GM12878 (cell line): ENCODE measurements around the gene CCDC102B. TPM values are rescaled to one million over a fixed set of nuclear protein-coding genes. Genes with fewer than 3 reads are reported as not detected.

Source experiments
- ATAC-seq: fragments of 200-7000 bp; cut with Tn5 transposase; 3 replicates; pipeline ENCODE4 v1.9.1; 2020; ENCODE audit warnings: mild to moderate bottlenecking, moderate library complexity
- BruUV-seq: library from RNA; stranded (reverse); fragments of 400-500 nt; replicated peaks from 2 replicates; lab custom pipeline; 2021; lab: Mats Ljungman, UMichigan
- CTCF ChIA-PET: fragments of 300-600 bp; sonication (Branson Sonifier 250); formaldehyde crosslinking; extraction: SDS; loops from one replicate; lab custom pipeline; 2021; ENCODE audit warnings: inconsistent platforms; lab: Yijun Ruan, JAX
- POLR2A ChIA-PET: fragments of 350-600 bp; formaldehyde crosslinking; extraction: SDS; loops from one replicate; lab custom pipeline; 2021; ENCODE audit warnings: inconsistent platforms; lab: Charles Lee
- RAD21 ChIA-PET: fragments of 300-600 bp; sonication (Branson Sonifier 250); formaldehyde crosslinking; loops from one replicate; lab custom pipeline; 2023; ENCODE audit warnings: antibody characterized with exemption; ENCODE audit not compliant: unreplicated experiment; lab: Charles Lee
- SMC1A ChIA-PET: fragments of 300-600 bp; sonication (Branson Sonifier 250); formaldehyde crosslinking; loops from one replicate; lab custom pipeline; 2023; ENCODE audit not compliant: unreplicated experiment, uncharacterized antibody; lab: Charles Lee
- DNase-seq: peaks from one replicate; pipeline ENCODE4 v3.0.0-alpha.2; 2011; ENCODE audit warnings: low read depth, low spot score
- FAIRE-seq: peaks from 3 replicates; lab custom pipeline; 2011; peaks lifted over from hg19 to GRCh38; lab: Jason Lieb, UNC
- H2AFZ ChIP-seq: 2 replicates; pipeline ENCODE4 v1.6.0; 2011; ENCODE audit warnings: low read depth, low read length, control low read depth; ENCODE audit not compliant: control insufficient read depth
- H3K27ac ChIP-seq: 2 replicates; pipeline ENCODE4 v1.5.1; 2011; ENCODE audit warnings: control low read depth; ENCODE audit not compliant: control insufficient read depth, insufficient read depth
- H3K27me3 ChIP-seq, 2 experiments: replicated peaks in 1 of 2; 2 replicates each; pipeline versions ENCODE4 v1.6.0 to v1.6.1; 2011; ENCODE audit warnings: low read length in 1 of 2; ENCODE audit not compliant: control insufficient read depth in 2 of 2, insufficient read depth in 2 of 2
- H3K36me3 ChIP-seq, 2 experiments: 2 replicates each; pipeline ENCODE4 v1.5.1; 2011; ENCODE audit warnings: low read length in 1 of 2; ENCODE audit not compliant: control insufficient read depth in 2 of 2, insufficient read depth in 2 of 2
- H3K4me1 ChIP-seq: 2 replicates; pipeline ENCODE4 v1.6.1; 2011; ENCODE audit warnings: mild to moderate bottlenecking, low read length, moderate library complexity, mixed read lengths; ENCODE audit not compliant: control insufficient read depth, insufficient read depth
- H3K4me2 ChIP-seq: 2 replicates; pipeline ENCODE4 v1.6.0; 2011; ENCODE audit warnings: control low read depth; ENCODE audit not compliant: control insufficient read depth, insufficient read depth
- H3K4me3 ChIP-seq: fragments of 200-600 bp; sonication (generic); 2 replicates; pipeline ENCODE4 v1.5.1; 2016
- H3K79me2 ChIP-seq: 2 replicates; pipeline ENCODE4 v1.6.0; 2011; ENCODE audit warnings: low read length; ENCODE audit not compliant: control insufficient read depth, insufficient read depth
- H3K9ac ChIP-seq: 2 replicates; pipeline ENCODE4 v1.8.0; 2011; ENCODE audit warnings: low read length, control low read depth, mixed read lengths; ENCODE audit not compliant: control insufficient read depth, insufficient read depth
- H3K9me3 ChIP-seq: replicated peaks from 3 replicates; pipeline ENCODE4 v1.5.1; 2011; ENCODE audit warnings: mild to moderate bottlenecking, low read length; ENCODE audit not compliant: control insufficient read depth, insufficient read depth
- H4K20me1 ChIP-seq: 2 replicates; pipeline ENCODE4 v1.6.0; 2011; ENCODE audit not compliant: control insufficient read depth, insufficient read depth
- BHLHE40 ChIP-seq, 2 experiments: fragments of 450-650 bp in 1 of 2; IDR thresholded peaks; 2 replicates each; pipeline ENCODE4 v1.6.1; 2011 to 2017; ENCODE audit warnings: low read depth in 2 of 2, borderline replicate concordance in 1 of 2, improper control_type of control experiment in 1 of 2, low read length in 1 of 2, mild to moderate bottlenecking in 1 of 2
- CBX3 ChIP-seq: fragments of 200-600 bp; sonication (generic); IDR thresholded peaks from 2 replicates; pipeline ENCODE4 v1.6.1; 2016; ENCODE audit warnings: low read depth, borderline replicate concordance
- FOXK2 ChIP-seq: fragments of 450-650 bp; IDR thresholded peaks from 2 replicates; pipeline ENCODE4 v1.6.1; 2017; ENCODE audit warnings: mild to moderate bottlenecking, moderate library complexity
- HDGF ChIP-seq: fragments of 450-650 bp; IDR thresholded peaks from 2 replicates; pipeline ENCODE4 v1.6.1; 2016; ENCODE audit warnings: antibody characterized with exemption
- MYB ChIP-seq: fragments of 150-350 bp; IDR thresholded peaks from 2 replicates; pipeline ENCODE4 v1.6.1; 2014; ENCODE audit warnings: mild to moderate bottlenecking, low read depth, low read length, borderline replicate concordance
- NKRF ChIP-seq: fragments of 450-650 bp; conservative IDR thresholded peaks from 2 replicates; pipeline ENCODE4 v1.6.1; 2017; ENCODE audit warnings: mild to moderate bottlenecking, moderate library complexity
- NRF1 ChIP-seq: conservative IDR thresholded peaks from 2 replicates; pipeline ENCODE4 v1.6.1; 2011; ENCODE audit warnings: mild to moderate bottlenecking, low read depth, low read length, improper control_type of control experiment
- ZBED1 ChIP-seq: IDR thresholded peaks from 2 replicates; pipeline ENCODE4 v1.6.1; 2016; ENCODE audit warnings: borderline replicate concordance
- WGBS: methylation state at CpG from one replicate; pipeline ENCODE4 v1.1.6; 2016; ENCODE audit warnings: low lambda C conversion rate; ENCODE audit not compliant: insufficient replicate concordance, insufficient coverage; ENCODE audit errors: missing lambda C conversion rate; 5-methylcytosine and 5-hydroxymethylcytosine counted together
- in situ Hi-C: fragments of 300-500 bp; cut with MboI; formaldehyde crosslinking; loops from 9 replicates; pipeline ENCODE4 v1.14.3; 2018; ENCODE audit warnings: mixed read lengths
- intact Hi-C: fragments of 100-400 bp; cut with micrococcal nuclease; formaldehyde crosslinking; loops from one replicate; pipeline ENCODE4 v1.14.2; 2022; ENCODE audit not compliant: unreplicated experiment
- polyA plus RNA-seq, 11 experiments: library from polyadenylated mRNA; depleted of rRNA in 4 of 11; unstranded in 6 of 11; stranded (reverse) in 5 of 11; fragments of >200 nt; fragmentation: Nextera tagmentation in 4 of 11; fragmentation: Illumina TruSeq in 1 of 11; extraction: Ambion mirVana in 4 of 11; extraction: Trizol in 1 of 11; gene quantifications; 1 replicate in 1 of 11; 2 replicates in 10 of 11; pipeline versions ENCODE4 v1.2.1 to v1.2.3, GENCODE V29; 2011 to 2016; ENCODE audit warnings: inconsistent platforms in 2 of 11, missing spikeins in 2 of 11, low read depth in 1 of 11
- total RNA-seq, 4 experiments: library from RNA; depleted of rRNA in 3 of 4; stranded (reverse); fragments of >200 nt in 3 of 4; fragmentation: Illumina TruSeq in 1 of 4; extraction: Trizol in 1 of 4; gene quantifications; 2 replicates each; pipeline versions ENCODE4 v1.2.1 to v1.2.3, GENCODE V29; 2013 to 2021

CCDC102B gene
- total and polyA plus RNA-seq, 10 of the 15 experiments (the other 5 are each of a cell fraction or from before 2014, with no cell fraction given) = 2.7 to 4.7 (median 3.3) TPM

- no peak for TF ChIP-seq NKRF
- TF ChIP-seq CBX3 = no peak
- TF ChIP-seq FOXK2 = no peak
- no peak for TF ChIP-seq ZBED1
- no peak for TF ChIP-seq MYB
- no peak for TF ChIP-seq HDGF
- TF ChIP-seq, all 136 proteins: peak for 0
These were observed 291.1 kb downstream of the CCDC102B start (continued) for GRCh38 chr18:69088973-69089372.

- FAIRE-seq (no peak), DNase-seq (no peak), ATAC-seq (peak; percentile 82)
- no peaks in the 10 kb centered on the region for H3K9me3 ChIP-seq
- no peak overlapping the region for H3K27ac ChIP-seq
- no peaks in the 10 kb centered on the region for H3K79me2 ChIP-seq
- 21% methylated on average over 4 of the region's 4 CpGs for WGBS
- intact Hi-C loops (no loop called here), in situ Hi-C loops (no loop called here)
- ChIA-PET CTCF (interaction anchor here (1.6 kb wide), 1 partner anchor 10 kb away, joined by 3 read pairs; no protein-coding TSS in a partner anchor), POLR2A (no interaction called here), SMC1A (no interaction called here), RAD21 (no interaction called here)
- H3K4me1 ChIP-seq = no peaks in the 10 kb centered on the region
- H3K4me2 ChIP-seq = no peak overlapping the region
- H4K20me1 ChIP-seq = no peaks in the 10 kb centered on the region; the same call in 1 of the 2 replicates
- no peak overlapping the region for H2AFZ ChIP-seq
- no peak overlapping the region for H3K9ac ChIP-seq
- no peak overlapping the region for H3K4me3 ChIP-seq
- BruUV-seq = no TSS peak
- H3K27me3 ChIP-seq = no peaks in the 10 kb centered on the region
- TF ChIP-seq BHLHE40 (IDR thresholded peaks at IDR 0.05; ENCODE audit: borderline replicate concordance in 1 of 2, low read depth in 2 of 2, low read length in 1 of 2) = peak in 1 of 2 experiments; percentile 28; a peak in 1 of 4 replicates
- no peak for TF ChIP-seq NRF1
- no peaks in the 10 kb centered on the region for H3K36me3 ChIP-seq
These were observed 299.5 kb downstream of the CCDC102B start for GRCh38 chr18:69097349-69097748.
